ENCODE data around the gene SSTR3.
"Not testable (repeated sequence)": the region's sequence is repeated elsewhere in the genome, so short reads cannot be mapped to it uniquely, and the experiment has no call there.

Gene SSTR3

GRCh38 chr22:37237371-37238268 is 25.3 kb upstream of the SSTR3 start:
- H3K27me3 ChIP-seq (ENCODE audit: insufficient read depth, poor library complexity, severe bottlenecking) = no peaks in the 10 kb centered on the region
- TF ChIP-seq GABPA (IDR thresholded peaks at IDR 0.05; ENCODE audit: low read depth) = no peak
- no peak for DNase-seq (ENCODE audit: low read depth in 1 of 2, low spot score in 1 of 2)
- 0 out of 2 replicates have a peak overlapping the region, but pooled peaks have one; percentile 13 for H3K27ac ChIP-seq (replicated peaks)
- no peak overlapping the region for H3K4me3 ChIP-seq (replicated peaks; ENCODE audit: insufficient read depth, low read length)

- H3K27ac ChIP-seq (replicated peaks) = peak overlapping the region; percentile 38
- peak in 1 of 2 experiments; percentile 71 for DNase-seq (ENCODE audit: low read depth in 1 of 2, low spot score in 1 of 2)
- H3K4me3 ChIP-seq (replicated peaks; ENCODE audit: insufficient read depth, low read length) = no peak overlapping the region
- H3K27me3 ChIP-seq (ENCODE audit: insufficient read depth, poor library complexity, severe bottlenecking) = no peaks in the 10 kb centered on the region
- no peak for TF ChIP-seq CTCF (IDR thresholded peaks at IDR 0.05; ENCODE audit: insufficient read depth, low read length)
- no peak for TF ChIP-seq SPI1 (IDR thresholded peaks at IDR 0.05; ENCODE audit: borderline replicate concordance, low read depth)
- no peak for TF ChIP-seq POLR2AphosphoS5 (IDR thresholded peaks at IDR 0.05; ENCODE audit: low read depth)
- TF ChIP-seq REST (IDR thresholded peaks at IDR 0.05; ENCODE audit: insufficient replicate concordance, low read depth) = no peak
- TF ChIP-seq GABPA (IDR thresholded peaks at IDR 0.05; ENCODE audit: low read depth) = no peak
Observed at GRCh38 chr22:37235897-37236607, 23.8 kb upstream of the SSTR3 start.

- Histone ChIP-seq H3K4me3 (replicated peaks; ENCODE audit: insufficient read depth, low read length) (no peak overlapping the region), H3K27me3 (ENCODE audit: insufficient read depth, poor library complexity, severe bottlenecking) (no peaks in the 10 kb centered on the region), H3K27ac (replicated peaks) (peak overlapping the region; percentile 12; the same call in 1 of the 2 replicates)
- TF ChIP-seq POLR2AphosphoS5 (IDR thresholded peaks at IDR 0.05; ENCODE audit: low read depth) (no peak), SPI1 (IDR thresholded peaks at IDR 0.05; ENCODE audit: borderline replicate concordance, low read depth) (no peak)
- DNase-seq (ENCODE audit: low read depth in 1 of 2, low spot score in 1 of 2) = no peak
Observed at GRCh38 chr22:37234736-37235711, 22.7 kb upstream of the SSTR3 start.

GRCh38 chr22:37233751-37234631 is 21.7 kb upstream of the SSTR3 start:
- TF ChIP-seq REST (IDR thresholded peaks at IDR 0.05; ENCODE audit: insufficient replicate concordance, low read depth) (no peak), GABPA (IDR thresholded peaks at IDR 0.05; ENCODE audit: low read depth) (no peak), POLR2AphosphoS5 (IDR thresholded peaks at IDR 0.05; ENCODE audit: low read depth) (no peak), CTCF (IDR thresholded peaks at IDR 0.05; ENCODE audit: insufficient read depth, low read length) (no peak), SPI1 (IDR thresholded peaks at IDR 0.05; ENCODE audit: borderline replicate concordance, low read depth) (no peak)
- H3K27me3 ChIP-seq (ENCODE audit: insufficient read depth, poor library complexity, severe bottlenecking) = no peaks in the 10 kb centered on the region
- H3K27ac ChIP-seq (replicated peaks) = peak overlapping the region; percentile 12; the same call in 1 of the 2 replicates
- peak in 1 of 2 experiments; percentile 28 for DNase-seq (ENCODE audit: low read depth in 1 of 2, low spot score in 1 of 2)
- no peak overlapping the region for H3K4me3 ChIP-seq (replicated peaks; ENCODE audit: insufficient read depth, low read length)

GRCh38 chr22:37233371-37233750 is 21.1 kb upstream of the SSTR3 start:
- DNase-seq (ENCODE audit: low read depth in 1 of 2, low spot score in 1 of 2); H3K27ac ChIP-seq (replicated peaks); H3K27me3 ChIP-seq (ENCODE audit: insufficient read depth, poor library complexity, severe bottlenecking); H3K4me3 ChIP-seq (replicated peaks; ENCODE audit: insufficient read depth, low read length): not testable (repeated sequence)

All from HL-60 (cell line).